ENCODE data around the gene TMEM151B. TPM values are rescaled to one million over a fixed set of nuclear protein-coding genes. Genes with fewer than 3 reads are reported as not detected.

TMEM151B gene
- polyA plus RNA-seq, 1 of the 3 experiments (the other 2 are of a cell fraction): 0.05 TPM

DNA sequence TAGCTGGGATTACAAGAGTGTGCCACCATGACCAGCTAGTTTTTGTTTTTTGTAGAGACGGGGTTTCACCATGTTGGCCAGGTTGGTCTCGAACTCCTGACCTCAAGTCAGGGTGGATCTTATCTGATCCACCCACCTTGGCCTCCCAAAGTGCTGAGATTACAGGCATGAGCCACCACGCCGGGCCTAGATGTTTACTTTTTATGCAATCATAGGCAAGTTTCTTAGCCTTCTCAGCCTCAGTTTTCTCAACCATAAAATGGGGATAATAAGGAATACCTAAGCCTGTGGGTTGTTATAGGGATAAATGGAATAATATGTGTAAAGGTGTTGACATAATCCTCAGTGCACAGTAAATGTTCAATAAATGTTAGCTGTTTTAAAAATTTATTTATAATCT lies 82.0 kb downstream of the TMEM151B start:
- Histone ChIP-seq H3K27ac (ENCODE audit: low read depth in 2 of 2, low read length in 1 of 2) (no peak overlapping the region), H3F3A (replicated peaks; ENCODE audit: insufficient read depth) (peaks cover 3% of the 10 kb centered on the region), H3K4me2 (no peak overlapping the region), H3K4me3 (ENCODE audit: low read depth in 2 of 2, low read length in 1 of 2) (no peak overlapping the region), H3K4me1 (ENCODE audit: control insufficient read depth in 1 of 2, insufficient read depth in 2 of 2, low read depth in 1 of 2, low read length in 1 of 2) (no peaks in the 10 kb centered on the region), H3K79me2 (ENCODE audit: insufficient read depth) (no peaks in the 10 kb centered on the region), H2AFZ (ENCODE audit: low read depth) (no peak overlapping the region), H3K9me2 (no peaks in the 10 kb centered on the region), H4K20me1 (ENCODE audit: insufficient read depth) (no peaks in the 10 kb centered on the region), H3K9me3 (no peaks in the 10 kb centered on the region), H3K27me3 (ENCODE audit: insufficient read depth) (peaks cover 15% of the 10 kb centered on the region; the same call in 1 of the 2 replicates), H3K36me3 (replicated peaks in 1 of 2; ENCODE audit: control insufficient read depth in 1 of 2, insufficient read depth in 2 of 2, low read length in 1 of 2) (no peaks in the 10 kb centered on the region), H3K9ac (no peak overlapping the region)
- 62% methylated on average over 4 of the region's 4 CpGs for WGBS (ENCODE audit: low lambda C conversion rate)
- ChIA-PET CTCF (interaction anchor here (1.0 to 1.4 kb wide), 2 partner anchors 9 to 13 kb away, joined by 3 to 7 read pairs; partner anchors contain the start of gene SPATS1), POLR2A (no interaction called here)
- TF ChIP-seq, protein P1, sequence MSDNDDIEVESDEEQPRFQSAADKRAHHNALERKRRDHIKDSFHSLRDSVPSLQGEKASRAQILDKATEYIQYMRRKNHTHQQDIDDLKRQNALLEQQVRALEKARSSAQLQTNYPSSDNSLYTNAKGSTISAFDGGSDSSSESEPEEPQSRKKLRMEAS (IDR thresholded peaks at IDR 0.05; ENCODE audit: low read depth): no peak
- TF ChIP-seq, protein P2, sequence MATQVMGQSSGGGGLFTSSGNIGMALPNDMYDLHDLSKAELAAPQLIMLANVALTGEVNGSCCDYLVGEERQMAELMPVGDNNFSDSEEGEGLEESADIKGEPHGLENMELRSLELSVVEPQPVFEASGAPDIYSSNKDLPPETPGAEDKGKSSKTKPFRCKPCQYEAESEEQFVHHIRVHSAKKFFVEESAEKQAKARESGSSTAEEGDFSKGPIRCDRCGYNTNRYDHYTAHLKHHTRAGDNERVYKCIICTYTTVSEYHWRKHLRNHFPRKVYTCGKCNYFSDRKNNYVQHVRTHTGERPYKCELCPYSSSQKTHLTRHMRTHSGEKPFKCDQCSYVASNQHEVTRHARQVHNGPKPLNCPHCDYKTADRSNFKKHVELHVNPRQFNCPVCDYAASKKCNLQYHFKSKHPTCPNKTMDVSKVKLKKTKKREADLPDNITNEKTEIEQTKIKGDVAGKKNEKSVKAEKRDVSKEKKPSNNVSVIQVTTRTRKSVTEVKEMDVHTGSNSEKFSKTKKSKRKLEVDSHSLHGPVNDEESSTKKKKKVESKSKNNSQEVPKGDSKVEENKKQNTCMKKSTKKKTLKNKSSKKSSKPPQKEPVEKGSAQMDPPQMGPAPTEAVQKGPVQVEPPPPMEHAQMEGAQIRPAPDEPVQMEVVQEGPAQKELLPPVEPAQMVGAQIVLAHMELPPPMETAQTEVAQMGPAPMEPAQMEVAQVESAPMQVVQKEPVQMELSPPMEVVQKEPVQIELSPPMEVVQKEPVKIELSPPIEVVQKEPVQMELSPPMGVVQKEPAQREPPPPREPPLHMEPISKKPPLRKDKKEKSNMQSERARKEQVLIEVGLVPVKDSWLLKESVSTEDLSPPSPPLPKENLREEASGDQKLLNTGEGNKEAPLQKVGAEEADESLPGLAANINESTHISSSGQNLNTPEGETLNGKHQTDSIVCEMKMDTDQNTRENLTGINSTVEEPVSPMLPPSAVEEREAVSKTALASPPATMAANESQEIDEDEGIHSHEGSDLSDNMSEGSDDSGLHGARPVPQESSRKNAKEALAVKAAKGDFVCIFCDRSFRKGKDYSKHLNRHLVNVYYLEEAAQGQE (IDR thresholded peaks at IDR 0.05; ENCODE audit: low read depth, low read length): no peak
- TF ChIP-seq TAF1 (IDR thresholded peaks at IDR 0.05; ENCODE audit: borderline replicate concordance, low read depth, low read length): no peak
- no peak for TF ChIP-seq FOXJ3 (CRISPR knock-in tag; IDR thresholded peaks at IDR 0.05)
- no peak for TF ChIP-seq GATA2 (CRISPR knock-in tag; IDR thresholded peaks at IDR 0.05)
- no peak for TF ChIP-seq JUND (IDR thresholded peaks at IDR 0.05)
- TF ChIP-seq POLR2AphosphoS5 (IDR thresholded peaks at IDR 0.05; ENCODE audit: low read depth, low read length): no peak
- TF ChIP-seq USF2 (IDR thresholded peaks at IDR 0.05; ENCODE audit: borderline replicate concordance, low read depth, low read length): no peak
- DNase-seq: no peak

DNA sequence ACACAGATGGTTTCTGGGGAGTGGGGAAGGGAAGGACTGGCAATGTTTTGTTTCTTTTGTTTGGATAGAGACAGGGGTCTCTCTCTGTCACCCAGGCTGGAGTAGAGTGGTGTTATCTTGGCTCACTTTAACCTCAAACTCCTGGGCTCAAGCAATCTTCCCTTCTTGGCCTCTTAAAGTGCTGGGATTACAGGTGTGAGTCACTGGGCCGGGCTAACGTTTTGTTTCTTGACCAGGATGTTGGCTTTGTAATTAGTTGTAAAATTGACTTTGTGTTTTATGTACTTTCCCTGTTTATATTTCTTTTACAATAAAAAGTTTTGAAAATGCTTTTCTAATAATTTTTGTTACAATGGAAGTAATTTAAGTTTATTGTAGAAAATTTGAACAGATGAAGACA lies 83.1 kb downstream of the TMEM151B start:
- Histone ChIP-seq H3K27ac (ENCODE audit: low read depth in 2 of 2, low read length in 1 of 2) (no peak overlapping the region), H3K4me1 (ENCODE audit: control insufficient read depth in 1 of 2, insufficient read depth in 2 of 2, low read depth in 1 of 2, low read length in 1 of 2) (no peaks in the 10 kb centered on the region), H3K9me2 (no peaks in the 10 kb centered on the region), H3K9me3 (no peaks in the 10 kb centered on the region), H3K9ac (no peak overlapping the region), H4K20me1 (ENCODE audit: insufficient read depth) (no peaks in the 10 kb centered on the region), H3K79me2 (ENCODE audit: insufficient read depth) (no peaks in the 10 kb centered on the region), H3F3A (replicated peaks; ENCODE audit: insufficient read depth) (peaks cover 3% of the 10 kb centered on the region), H3K27me3 (ENCODE audit: insufficient read depth) (peaks cover 12% of the 10 kb centered on the region; the same call in 1 of the 2 replicates), H3K36me3 (replicated peaks in 1 of 2; ENCODE audit: control insufficient read depth in 1 of 2, insufficient read depth in 2 of 2, low read length in 1 of 2) (no peaks in the 10 kb centered on the region), H3K4me2 (no peak overlapping the region), H3K4me3 (ENCODE audit: low read depth in 2 of 2, low read length in 1 of 2) (no peak overlapping the region), H2AFZ (ENCODE audit: low read depth) (no peak overlapping the region)
- DNase-seq: no peak
- 40% methylated on average over 2 of the region's 2 CpGs for WGBS (ENCODE audit: low lambda C conversion rate)
- CTCF ChIA-PET: interaction anchor here (1.0 kb wide), 1 partner anchor 10 kb away, joined by 7 read pairs; the partner anchor contains the start of gene SPATS1
- POLR2A ChIA-PET: no interaction called here
- no peak for TF ChIP-seq NRF1 (IDR thresholded peaks at IDR 0.05; ENCODE audit: low read depth, low read length)
- TF ChIP-seq, protein P1 (IDR thresholded peaks at IDR 0.05; ENCODE audit: low read depth): no peak
- no peak for TF ChIP-seq EZH2phosphoT487 (IDR thresholded peaks at IDR 0.05; ENCODE audit: borderline replicate concordance, low read depth)
- TF ChIP-seq, protein P3, sequence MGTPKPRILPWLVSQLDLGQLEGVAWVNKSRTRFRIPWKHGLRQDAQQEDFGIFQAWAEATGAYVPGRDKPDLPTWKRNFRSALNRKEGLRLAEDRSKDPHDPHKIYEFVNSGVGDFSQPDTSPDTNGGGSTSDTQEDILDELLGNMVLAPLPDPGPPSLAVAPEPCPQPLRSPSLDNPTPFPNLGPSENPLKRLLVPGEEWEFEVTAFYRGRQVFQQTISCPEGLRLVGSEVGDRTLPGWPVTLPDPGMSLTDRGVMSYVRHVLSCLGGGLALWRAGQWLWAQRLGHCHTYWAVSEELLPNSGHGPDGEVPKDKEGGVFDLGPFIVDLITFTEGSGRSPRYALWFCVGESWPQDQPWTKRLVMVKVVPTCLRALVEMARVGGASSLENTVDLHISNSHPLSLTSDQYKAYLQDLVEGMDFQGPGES (IDR thresholded peaks at IDR 0.05; ENCODE audit: low read depth, low read length): no peak
- no peak for TF ChIP-seq TAF1 (IDR thresholded peaks at IDR 0.05; ENCODE audit: borderline replicate concordance, low read depth, low read length)
- no peak for TF ChIP-seq FOSL2 (IDR thresholded peaks at IDR 0.05; ENCODE audit: borderline replicate concordance, low read depth)
- TF ChIP-seq USF2 (IDR thresholded peaks at IDR 0.05; ENCODE audit: borderline replicate concordance, low read depth, low read length): no peak
- no peak for TF ChIP-seq EP300 (IDR thresholded peaks at IDR 0.05; ENCODE audit: borderline replicate concordance in 1 of 2, low read depth in 1 of 2, low read length in 1 of 2)
- no peak for TF ChIP-seq MXI1 (IDR thresholded peaks at IDR 0.05; ENCODE audit: low read depth, low read length)
- TF ChIP-seq FOXM1 (IDR thresholded peaks at IDR 0.05; ENCODE audit: low read depth): no peak
- TF ChIP-seq ELF1 (IDR thresholded peaks at IDR 0.05): no peak
